Measurements from ENCODE around the gene LDAH. TPM values are rescaled to one million over a fixed set of nuclear protein-coding genes. Genes with fewer than 3 reads are reported as not detected.

The LDAH gene
- total and polyA plus RNA-seq, 10 of the 15 experiments (the other 5 are each of a cell fraction or from before 2014, with no cell fraction given) = 17.9 to 44.7 (median 30.0) TPM

DNA sequence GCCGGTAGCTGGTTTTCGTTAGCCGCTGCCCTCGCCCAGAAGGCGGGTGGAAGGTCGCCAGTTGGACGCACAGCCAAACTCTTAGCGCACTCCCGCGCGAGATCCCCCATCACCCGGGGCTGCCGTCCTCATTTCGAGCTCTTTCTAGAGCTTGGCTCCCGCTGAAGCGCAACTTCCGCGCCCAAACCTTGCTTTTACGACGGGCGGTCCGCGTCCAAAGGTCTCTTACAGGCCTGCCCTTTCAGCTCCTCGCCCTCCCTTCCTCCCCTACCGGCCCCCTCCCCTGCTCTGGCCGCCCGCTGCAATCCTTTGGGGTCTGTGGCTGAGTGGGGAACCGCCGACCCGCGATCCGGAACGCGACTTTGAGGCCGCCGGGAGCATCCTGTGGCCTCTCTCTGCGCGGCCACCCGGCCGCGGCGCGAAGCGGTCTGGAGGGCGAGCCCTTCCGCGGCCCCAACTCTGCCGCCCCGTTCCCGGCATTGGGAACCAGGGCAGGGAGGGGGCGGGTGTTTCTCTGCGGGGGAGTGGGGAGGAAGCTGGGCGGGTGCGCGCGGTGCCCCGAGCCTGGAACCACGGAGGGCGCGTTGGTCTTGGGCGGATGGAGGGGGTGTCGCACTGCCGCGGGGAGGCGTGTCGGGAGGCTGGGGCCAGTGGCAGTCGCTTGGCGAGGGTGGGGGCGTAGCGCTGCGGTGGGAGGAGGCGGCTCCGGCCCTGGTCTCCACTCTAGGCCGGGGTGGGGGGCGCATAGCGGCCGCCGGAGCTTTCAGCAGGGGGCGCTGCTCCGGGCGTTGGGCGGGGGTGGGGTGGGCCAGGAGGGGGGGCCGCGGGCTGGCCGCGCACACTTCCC is 156.4 kb downstream of the LDAH start, which contains the start of gene GDF7:
TSS of gene GDF7 (plus strand) at position 841 of the 847 bp plus-strand sequence. CDS start 96 bp downstream, outside the sequence.
- ChIA-PET POLR2A (no interaction called here), CTCF (interaction anchor here (1.1 to 1.2 kb wide), 3 partner anchors 9 to 296 kb away, joined by 3 to 7 read pairs (median 5); no protein-coding TSS in a partner anchor), RAD21 (ENCODE audit: unreplicated experiment) (interaction anchor here (1.0 to 1.2 kb wide), 2 partner anchors 9 to 297 kb away, joined by 3 to 4 read pairs; no protein-coding TSS in a partner anchor), SMC1A (ENCODE audit: uncharacterized antibody, unreplicated experiment) (no interaction called here)
- DNase-seq (ENCODE audit: low read depth, low spot score) (no peak), ATAC-seq (peak; percentile 33), FAIRE-seq (no peak)
- peak within 1 kb of the TSS; percentile 61 for H2AFZ ChIP-seq (ENCODE audit: control insufficient read depth, low read depth, low read length)
- H3K4me3 ChIP-seq = peak within 1 kb of the TSS; percentile 73
- H3K9ac ChIP-seq (ENCODE audit: control insufficient read depth, insufficient read depth, low read length) = no peak within 1 kb of the TSS
- 0 out of 2 replicates have a peak, but pooled peaks cover 2% of the 10 kb centered on the region for H4K20me1 ChIP-seq (ENCODE audit: control insufficient read depth, insufficient read depth)
- intact Hi-C loops (cut with micrococcal nuclease; ENCODE audit: unreplicated experiment) (no loop called here), in situ Hi-C loops (cut with MboI) (loop anchor here (25.0 kb wide), 1 partner anchor 446 kb away; the partner anchor contains the start of gene TDRD15)
- H3K36me3 ChIP-seq (ENCODE audit: control insufficient read depth in 2 of 2, insufficient read depth in 2 of 2, low read length in 1 of 2) = no peaks in the 10 kb centered on the region
- under 1% methylated on average over 37 of the region's 86 CpGs for WGBS (ENCODE audit: insufficient coverage, insufficient replicate concordance, low lambda C conversion rate, missing lambda C conversion rate)
- BruUV-seq (replicated peaks) = no TSS peak
- H3K4me1 ChIP-seq (ENCODE audit: control insufficient read depth, insufficient read depth, low read length) = peaks cover 13% of the 10 kb centered on the region; the same call in 1 of the 2 replicates
- H3K9me3 ChIP-seq (replicated peaks; ENCODE audit: control insufficient read depth, insufficient read depth, low read length) = no peaks in the 10 kb centered on the region; the same call in 2 of the 3 replicates
- H3K27me3 ChIP-seq (replicated peaks in 1 of 2; ENCODE audit: control insufficient read depth in 2 of 2, insufficient read depth in 2 of 2, low read length in 1 of 2) = peaks cover 19 to 33% of the 10 kb centered on the region in 2 experiments
- no peaks in the 10 kb centered on the region for H3K79me2 ChIP-seq (ENCODE audit: control insufficient read depth, insufficient read depth, low read length)
- peak within 1 kb of the TSS; percentile 97 for H3K4me2 ChIP-seq (ENCODE audit: control insufficient read depth, insufficient read depth)
- TF ChIP-seq MTA3 (IDR thresholded peaks at IDR 0.05; ENCODE audit: borderline replicate concordance, low read length) (no peak), SUZ12 (IDR thresholded peaks at IDR 0.05; ENCODE audit: unreplicated experiment) (peak; percentile 99), EZH2 (IDR thresholded peaks at IDR 0.05; ENCODE audit: borderline replicate concordance, control insufficient read depth, low read depth, low read length) (0 out of 2 replicates have a peak, but pooled peaks have one; percentile 72), NFXL1 (IDR thresholded peaks at IDR 0.05; ENCODE audit: borderline replicate concordance) (no peak), EGR1 (IDR thresholded peaks at IDR 0.05; ENCODE audit: borderline replicate concordance in 1 of 2, low read depth in 2 of 2, low read length in 2 of 2) (0 out of 3 replicates have a peak, but pooled peaks of 1 of the 2 experiments have one; percentile 16)
- TF ChIP-seq, protein P1, sequence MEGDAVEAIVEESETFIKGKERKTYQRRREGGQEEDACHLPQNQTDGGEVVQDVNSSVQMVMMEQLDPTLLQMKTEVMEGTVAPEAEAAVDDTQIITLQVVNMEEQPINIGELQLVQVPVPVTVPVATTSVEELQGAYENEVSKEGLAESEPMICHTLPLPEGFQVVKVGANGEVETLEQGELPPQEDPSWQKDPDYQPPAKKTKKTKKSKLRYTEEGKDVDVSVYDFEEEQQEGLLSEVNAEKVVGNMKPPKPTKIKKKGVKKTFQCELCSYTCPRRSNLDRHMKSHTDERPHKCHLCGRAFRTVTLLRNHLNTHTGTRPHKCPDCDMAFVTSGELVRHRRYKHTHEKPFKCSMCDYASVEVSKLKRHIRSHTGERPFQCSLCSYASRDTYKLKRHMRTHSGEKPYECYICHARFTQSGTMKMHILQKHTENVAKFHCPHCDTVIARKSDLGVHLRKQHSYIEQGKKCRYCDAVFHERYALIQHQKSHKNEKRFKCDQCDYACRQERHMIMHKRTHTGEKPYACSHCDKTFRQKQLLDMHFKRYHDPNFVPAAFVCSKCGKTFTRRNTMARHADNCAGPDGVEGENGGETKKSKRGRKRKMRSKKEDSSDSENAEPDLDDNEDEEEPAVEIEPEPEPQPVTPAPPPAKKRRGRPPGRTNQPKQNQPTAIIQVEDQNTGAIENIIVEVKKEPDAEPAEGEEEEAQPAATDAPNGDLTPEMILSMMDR (IDR thresholded peaks at IDR 0.05 in 2 of 3, conservative IDR thresholded peaks at IDR 0.05 in 1 of 3; ENCODE audit: control insufficient read depth in 2 of 3, extremely low read depth in 1 of 3, insufficient read depth in 1 of 3, low read depth in 3 of 3, low read length in 3 of 3) = peak in 2 of 3 experiments; percentile 2 to 21; a peak in 1 of 6 replicates
- no peak within 1 kb of the TSS for H3K27ac ChIP-seq (ENCODE audit: control insufficient read depth, insufficient read depth)

Measured in GM12878 (cell line).